Measurements from ENCODE around the gene LCN1.

The LCN1 gene

DNA sequence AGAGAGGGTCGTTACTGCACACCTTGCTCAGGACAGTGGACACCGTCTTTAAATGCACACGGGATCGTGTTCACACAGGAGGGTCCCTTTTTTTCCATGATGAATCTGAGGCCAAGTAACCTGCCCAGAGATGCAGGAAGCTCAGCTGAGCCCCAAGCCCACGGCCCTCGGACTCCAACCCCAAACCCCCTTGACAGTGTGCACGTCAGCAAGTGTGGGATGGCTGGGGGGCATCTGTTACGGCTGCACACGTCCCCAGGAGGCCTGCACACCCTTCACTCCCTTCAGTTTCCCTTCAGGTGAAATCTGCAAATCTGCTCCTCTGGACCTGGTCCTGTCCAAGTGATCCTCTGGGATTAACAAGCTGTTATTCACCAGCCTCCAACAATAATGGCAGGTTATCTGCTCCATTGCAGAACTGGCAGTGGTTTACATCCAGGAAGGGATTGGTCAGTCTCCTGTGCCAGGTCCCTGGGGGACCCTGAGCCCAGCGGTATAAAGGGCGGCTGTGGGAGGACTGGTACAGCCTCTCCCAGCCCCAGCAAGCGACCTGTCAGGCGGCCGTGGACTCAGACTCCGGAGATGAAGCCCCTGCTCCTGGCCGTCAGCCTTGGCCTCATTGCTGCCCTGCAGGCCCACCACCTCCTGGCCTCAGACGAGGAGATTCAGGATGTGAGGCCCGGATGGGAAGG is at the start of gene LCN1:
LCN1 (plus strand) TSS at position 525 of the 692 bp plus-strand sequence; CDS start at position 583, 58 bp downstream.
- DNase-seq: no peak

- DNase-seq: no peak
Observed at GRCh38 chr9:135471791-135472640, 49.2 kb upstream of the LCN1 start.

GRCh38 chr9:135473972-135474543 is 47.2 kb upstream of the LCN1 start:
- no peak for DNase-seq

- no peak for DNase-seq
Observed at GRCh38 chr9:135474915-135475314, 46.3 kb upstream of the LCN1 start.

DNA sequence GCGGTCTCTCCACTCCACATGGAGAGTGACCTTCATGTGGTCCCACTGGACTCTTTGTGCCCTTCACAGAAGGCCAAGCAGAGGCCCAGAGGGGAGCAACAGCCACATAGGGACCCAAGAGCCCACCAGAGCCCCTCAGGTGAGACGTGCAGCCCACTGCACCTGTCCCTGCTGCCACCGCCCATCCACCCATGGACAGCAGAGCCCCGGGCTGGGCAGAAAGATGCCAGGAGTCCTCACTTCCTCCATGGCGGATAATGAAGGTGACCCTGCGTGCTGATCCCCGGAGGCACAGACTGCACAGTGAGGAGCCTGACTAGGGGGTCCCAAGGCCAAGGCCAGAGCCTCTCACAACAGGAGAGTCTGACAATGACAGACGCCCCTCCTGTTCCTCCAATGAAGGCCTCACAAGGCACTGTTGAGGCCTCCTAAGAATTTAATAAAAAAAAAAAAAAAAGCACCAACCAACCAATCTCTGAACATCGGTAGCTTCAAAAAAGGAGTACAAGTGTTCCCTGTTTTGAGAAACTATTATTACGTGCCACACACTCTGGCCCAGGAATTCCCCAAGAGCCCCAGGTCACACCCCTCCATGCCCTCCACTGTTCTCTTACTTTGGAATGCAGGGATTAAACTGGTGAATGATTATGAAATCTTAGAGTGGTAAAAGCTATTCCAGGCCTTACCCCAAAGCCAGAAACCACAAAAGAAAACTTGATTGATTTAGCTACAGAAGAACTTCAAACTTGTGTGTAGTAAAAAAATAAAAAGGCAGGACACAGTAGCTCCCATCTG is 44.5 kb upstream of the LCN1 start:
- no peak for DNase-seq

GRCh38 chr9:135478191-135478590 is 43.0 kb upstream of the LCN1 start:
- DNase-seq: no peak

GRCh38 chr9:135478829-135479468 is 42.3 kb upstream of the LCN1 start:
- DNase-seq: no peak

GRCh38 chr9:135479469-135480052 is 41.7 kb upstream of the LCN1 start, which contains the start of gene PPP1R26:
Gene PPP1R26 (plus strand): TSS chr9:135479782. CDS start chr9:135484511, 4,729 bp downstream.
- no peak for DNase-seq

- no peak for DNase-seq
Observed at GRCh38 chr9:135480071-135480939, 40.9 kb upstream of the LCN1 start.

DNA sequence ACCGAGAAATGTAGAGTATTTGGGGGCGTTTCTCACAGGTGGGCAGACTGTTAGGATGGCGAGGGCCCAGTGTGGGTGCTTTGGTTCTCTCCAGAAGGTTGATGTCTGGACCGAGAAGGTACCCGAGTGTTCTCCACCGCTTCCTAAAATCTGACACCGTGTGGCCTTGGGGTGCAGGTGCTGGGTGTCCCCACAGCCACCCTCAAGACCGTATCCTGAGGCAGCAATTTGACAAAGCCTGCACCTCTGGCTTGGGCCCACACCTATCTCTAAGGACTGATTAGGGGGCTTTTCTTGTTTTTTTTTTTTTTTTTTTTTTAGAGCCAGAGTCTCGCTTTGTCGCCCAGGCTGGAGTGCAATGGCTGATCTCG is 40.3 kb upstream of the LCN1 start:
- no peak for DNase-seq

DNA sequence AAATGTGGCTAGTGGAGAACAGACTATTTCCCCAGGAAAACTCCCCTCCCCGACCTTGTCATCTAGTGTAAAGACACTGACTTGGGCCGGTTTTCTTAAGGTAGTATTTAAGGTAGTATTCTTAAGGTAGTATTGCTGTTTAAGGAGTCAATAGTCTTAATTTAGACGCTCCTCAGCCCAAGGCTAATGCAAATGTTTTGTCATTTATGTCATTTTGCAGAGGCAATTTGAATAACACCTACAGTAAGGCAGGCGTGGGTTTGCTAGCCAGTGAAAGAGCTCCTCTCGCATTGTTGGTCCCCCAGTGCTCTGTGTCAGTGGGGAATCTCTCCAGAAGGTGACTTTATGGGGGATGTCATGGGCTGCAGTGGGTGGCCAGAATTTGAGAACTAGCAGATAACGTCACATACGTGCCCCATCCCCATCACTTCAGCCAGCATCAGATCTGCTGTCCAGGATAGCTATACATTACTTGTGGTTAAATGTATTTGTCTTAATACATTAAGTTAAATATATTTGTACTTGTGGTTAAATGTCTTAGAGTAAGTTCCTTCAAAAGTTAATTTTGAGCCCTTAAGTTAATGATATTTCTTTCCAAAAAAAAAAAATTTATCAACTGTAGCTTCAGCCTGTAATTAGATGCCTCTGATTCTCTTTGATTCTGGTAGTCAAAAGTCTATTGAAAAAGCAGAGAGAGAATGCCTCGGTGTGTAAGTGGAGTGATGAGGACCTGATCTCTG is 39.1 kb upstream of the LCN1 start:
- no peak for DNase-seq

DNA sequence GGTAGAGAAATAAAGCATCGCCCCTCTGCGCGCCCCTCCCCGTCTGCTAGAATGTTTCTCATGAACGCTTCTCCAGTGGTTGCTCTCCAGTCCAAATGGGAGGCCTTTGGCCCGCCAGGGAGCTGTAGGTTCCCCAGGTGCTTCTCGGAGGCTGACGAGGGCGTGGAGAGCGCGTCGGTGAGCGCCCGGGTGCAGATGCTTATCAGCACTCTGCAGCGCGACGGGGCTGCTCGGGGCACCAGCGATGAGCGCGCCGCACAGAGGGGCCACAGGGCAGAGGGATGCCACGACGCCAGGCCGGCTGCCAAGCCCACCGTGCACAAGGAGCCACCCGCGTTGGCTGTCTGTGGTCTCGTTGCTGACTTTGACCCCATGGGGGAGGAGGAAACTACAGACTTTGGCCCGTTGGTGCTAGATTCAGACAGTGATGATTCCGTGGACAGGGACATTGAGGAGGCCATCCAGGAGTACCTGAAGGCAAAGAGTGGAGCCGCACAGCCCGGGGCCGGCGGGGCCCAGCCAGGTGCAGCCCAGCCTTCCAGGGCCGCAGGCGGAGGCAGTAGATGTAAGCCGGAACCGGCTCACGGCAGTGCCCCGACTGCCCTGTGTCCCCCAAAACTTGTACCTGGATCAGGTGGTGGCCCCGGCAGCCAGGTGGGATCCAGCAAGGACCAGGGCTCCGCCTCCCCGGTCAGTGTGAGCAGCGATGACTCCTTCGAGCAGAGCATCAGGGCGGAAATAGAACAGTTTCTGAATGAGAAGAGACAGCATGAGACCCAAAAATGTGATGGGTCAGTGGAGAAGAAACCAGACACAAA is 36.6 kb upstream of the LCN1 start:
- no peak for DNase-seq

- DNase-seq: no peak
Observed at GRCh38 chr9:135485385-135485784, 35.9 kb upstream of the LCN1 start.

DNA sequence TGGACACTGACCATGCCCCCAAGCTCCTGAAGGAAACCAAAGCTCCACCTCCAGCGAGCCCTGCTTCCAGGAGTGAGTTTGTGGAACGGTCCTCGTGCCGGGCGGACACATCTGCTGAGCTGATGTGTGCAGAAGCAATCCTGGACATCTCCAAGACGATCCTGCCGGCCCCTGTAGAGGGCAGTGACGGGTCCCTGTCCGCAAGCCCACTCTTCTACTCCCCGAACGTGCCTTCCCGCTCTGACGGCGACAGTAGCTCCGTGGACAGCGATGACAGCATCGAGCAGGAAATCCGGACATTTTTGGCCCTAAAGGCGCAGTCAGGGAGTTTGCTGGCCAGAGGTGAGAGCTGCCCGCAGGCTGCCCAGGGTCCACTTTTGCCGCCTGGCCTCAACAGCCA is 35.4 kb upstream of the LCN1 start:
- DNase-seq: no peak

DNA sequence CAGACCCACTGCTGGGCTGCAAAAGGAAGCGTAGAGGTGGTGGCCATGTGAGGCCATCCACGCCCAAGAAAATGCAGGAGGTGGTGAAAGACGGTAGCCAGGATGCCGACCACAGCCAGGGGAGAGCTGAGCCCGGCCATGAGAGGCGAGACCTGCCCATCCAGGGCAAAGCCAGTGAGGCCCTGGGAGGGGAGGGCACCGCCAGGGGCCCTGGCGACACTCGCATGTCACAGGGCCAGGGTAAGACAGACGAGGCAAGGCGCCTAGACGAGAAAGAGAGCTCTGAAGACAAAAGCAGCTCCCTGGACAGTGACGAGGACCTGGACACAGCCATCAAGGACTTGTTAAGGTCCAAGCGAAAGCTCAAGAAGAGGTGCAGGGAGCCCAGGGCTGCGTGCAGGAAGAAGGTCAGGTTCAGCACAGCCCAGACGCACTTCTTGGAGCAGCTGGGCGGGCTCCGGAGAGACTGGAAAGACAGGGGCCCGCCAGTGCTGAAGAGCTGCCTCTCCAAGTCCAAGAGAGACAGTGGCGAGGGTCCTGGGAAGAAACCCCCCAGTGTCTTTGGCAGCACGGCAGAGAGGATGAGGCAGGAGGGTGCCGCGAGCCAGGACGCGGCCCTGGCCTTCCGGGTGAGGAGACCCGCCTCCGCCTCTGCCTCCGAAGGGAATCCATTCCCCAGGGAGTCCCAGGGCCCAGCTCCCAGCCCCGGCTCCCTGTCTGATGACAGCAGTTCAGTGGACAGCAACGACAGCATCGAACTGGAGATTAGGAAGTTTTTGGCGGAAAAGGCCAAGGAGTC is 34.8 kb upstream of the LCN1 start:
- no peak for DNase-seq

DNA sequence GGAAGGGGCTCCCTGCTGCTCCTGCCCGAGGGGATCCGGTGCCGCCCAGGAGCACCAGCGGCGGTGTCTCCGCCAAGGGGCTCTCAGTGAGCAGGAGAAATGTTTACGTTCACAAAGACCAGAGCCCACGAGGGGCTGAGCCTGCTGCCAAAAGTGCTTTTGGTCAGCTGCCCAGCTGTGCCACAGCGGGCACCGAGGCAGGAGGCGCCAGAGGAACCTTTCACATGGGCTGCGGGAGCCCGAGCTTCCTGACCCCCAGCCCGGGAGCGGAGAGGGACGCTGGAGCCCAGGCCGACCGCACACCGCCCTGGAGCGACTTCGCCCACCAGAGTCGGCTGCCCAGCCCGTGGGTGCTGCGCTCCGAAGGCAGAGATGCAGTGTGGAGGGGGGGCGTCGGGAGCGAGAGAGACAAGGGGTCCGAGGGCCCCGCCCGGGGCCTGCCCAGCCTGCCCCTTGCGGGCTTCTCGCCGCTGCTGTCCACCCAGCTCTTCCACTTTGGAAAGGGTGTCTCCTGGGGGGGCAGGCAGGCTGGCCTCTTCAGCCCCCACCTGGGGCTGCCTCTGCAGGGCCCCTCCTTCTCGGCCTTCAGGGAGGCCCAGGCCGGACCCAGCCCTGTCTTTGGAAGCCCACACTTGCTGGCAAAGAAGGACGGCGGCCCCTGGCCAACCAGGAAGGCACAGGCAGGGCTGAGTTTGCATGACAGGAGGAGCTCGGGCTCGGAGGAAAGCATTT is 33.8 kb upstream of the LCN1 start:
- DNase-seq: no peak

DNA sequence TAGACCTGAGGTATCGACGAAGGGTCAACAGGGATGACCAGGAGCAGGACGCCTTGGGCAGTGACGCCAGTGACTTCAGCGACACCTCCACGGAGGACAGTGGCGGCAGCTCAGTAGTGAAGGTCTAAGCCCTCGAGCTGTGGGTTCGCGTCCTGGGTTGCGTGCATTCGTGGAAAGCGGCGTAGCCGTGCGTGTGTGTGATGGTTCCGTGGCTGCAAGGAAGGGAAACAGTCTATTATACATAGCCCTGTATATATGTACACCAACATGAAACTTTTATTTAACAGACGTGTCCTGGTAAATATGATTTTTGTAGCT is 33.3 kb upstream of the LCN1 start:
- no peak for DNase-seq

DNA sequence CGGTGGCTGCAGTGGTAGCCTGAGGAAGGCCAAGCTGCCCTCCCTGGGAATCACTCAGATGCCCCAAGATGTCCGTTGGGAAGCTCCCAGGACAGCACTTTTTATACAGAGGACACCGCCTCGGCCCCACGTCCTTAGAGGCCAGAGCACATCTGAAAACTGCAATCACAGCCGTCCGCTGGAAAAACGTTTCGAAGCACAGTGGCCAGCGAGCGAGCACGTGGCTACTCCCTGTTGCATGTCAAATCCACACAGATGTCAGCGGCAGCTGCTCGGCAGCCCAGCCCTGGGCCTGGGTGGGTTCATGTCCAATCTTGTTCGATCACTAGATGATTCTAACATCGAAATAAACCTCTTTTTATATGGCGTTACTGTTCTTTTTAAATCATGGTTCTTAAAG is 32.7 kb upstream of the LCN1 start:
- no peak for DNase-seq

Data from stimulated activated CD4-positive, alpha-beta T cell treated with anti-CD3 and anti-CD28 coated beads, Interleukin-12 subunit alpha, Interleukin-12 subunit beta, amount 100 ng/mL, for 4 hours (primary cell).